ENCODE data around the gene RBMS1.
"Not testable (repeated sequence)": the region's sequence is repeated elsewhere in the genome, so short reads cannot be mapped to it uniquely, and the experiment has no call there.

The RBMS1 gene

DNA sequence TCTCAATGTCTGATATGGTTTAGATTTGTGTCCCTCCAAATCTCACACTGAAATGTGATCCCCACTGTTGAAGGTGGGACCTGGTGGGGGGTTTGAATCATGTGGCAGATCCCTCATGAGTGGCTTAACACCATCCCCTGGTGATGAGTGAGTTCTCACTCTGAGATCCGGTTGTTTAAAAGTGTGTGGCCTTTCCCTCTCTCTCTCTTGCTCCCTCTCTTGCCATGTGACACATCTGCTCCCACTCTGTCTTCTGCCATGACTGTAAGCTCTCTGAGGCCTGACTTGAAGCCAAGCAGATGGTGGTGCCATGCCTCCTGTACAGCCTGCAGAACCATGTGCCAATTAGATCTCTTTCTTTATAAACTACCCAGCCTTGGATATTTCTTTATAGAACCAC, 108.8 kb downstream of the RBMS1 start:
- DNase-seq (ENCODE audit: low read depth in 2 of 2), result no peak

DNA sequence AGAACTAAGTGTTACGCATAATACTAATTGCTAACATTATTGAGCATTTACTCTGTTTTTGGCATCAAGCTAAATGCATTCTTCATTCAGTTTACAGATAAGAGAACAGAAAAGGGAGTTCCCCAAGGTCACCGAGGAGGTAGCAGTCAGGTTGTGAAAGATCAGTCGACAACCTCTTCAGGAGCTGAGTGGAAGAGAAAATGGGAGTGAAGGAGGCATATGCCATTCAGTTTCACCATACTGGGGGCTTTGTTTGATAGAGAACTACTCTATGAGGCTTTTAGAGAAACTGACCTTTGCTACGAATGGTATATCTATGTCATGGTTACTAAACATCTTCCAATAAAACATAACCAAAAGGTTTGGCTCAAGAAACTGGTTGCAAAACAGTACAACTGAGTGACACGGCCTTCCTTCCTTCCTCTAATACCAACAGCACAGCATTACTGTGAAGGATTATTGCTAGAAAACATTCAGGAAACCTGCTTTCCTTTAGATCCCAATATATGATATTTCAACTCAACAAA, 112.1 kb downstream of the RBMS1 start:
- no peak for DNase-seq (ENCODE audit: low read depth in 2 of 2)

DNA sequence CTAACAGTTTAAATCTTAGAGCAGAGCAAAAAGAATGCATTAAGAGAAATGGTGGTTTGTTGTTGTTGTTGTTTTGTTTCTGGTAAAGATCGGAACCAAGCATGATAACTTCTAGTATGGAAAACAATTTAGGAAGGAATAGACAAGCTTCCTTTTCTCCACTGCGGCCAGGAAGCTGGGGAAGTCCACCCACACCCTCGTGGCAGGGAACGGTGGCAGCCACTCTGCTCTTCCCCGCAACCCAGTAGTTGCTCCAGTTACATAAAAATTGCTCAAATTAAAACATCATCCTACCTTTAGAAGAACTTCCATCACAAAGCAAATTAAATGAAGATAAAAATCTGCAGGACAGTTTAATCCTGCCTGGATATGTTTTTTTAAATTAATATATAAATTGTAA, 113.0 kb downstream of the RBMS1 start:
- DNase-seq (ENCODE audit: low read depth in 2 of 2), result no peak

- no peak for DNase-seq (ENCODE audit: low read depth in 2 of 2)
Observed at GRCh38 chr2:160380000-160380570, 113.5 kb downstream of the RBMS1 start.

DNA sequence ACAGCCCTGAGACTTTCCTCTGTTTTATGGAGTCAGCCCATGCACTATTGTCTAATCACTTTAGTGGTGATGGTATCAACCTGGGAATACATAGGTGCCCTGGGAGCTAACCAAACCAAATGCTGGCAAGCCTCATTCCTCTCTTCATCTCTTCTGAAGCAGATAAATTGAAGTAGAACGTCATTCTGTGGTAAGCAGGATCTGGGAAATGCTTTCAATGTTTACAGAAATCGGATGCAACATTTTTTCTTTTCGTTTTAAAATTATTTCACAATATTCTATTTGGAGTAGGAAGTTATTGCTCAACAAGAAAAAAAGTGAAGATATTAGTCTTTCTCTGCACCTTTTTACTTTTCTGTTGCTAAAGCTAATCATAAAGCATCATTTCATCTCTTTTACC, 114.2 kb downstream of the RBMS1 start:
- no peak for DNase-seq (ENCODE audit: low read depth in 2 of 2)

GRCh38 chr2:160377204-160377995, 116.2 kb downstream of the RBMS1 start:
- no peak for DNase-seq (ENCODE audit: low read depth in 2 of 2)

DNA sequence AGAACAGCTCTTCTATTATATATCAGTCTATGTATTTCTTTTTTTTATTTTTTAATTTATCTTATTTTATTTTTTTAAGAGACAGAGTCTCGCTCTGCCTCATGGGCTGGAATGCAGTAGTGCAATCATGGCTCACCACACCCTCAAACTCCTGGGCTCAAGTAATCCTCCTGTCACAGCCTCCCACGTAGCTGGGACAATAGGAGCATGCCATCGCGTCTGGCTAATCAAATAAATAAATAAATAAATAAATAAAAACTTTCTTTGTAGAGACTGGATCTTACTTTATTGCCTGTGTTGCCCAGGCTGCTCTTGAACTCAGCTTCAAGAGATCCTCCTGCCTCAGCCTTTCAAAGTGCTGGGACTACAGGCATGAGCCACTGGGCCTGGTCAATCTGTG, 117.0 kb downstream of the RBMS1 start:
- DNase-seq (ENCODE audit: low read depth in 2 of 2), result no peak

GRCh38 chr2:160375802-160376469, 117.7 kb downstream of the RBMS1 start:
- DNase-seq (ENCODE audit: low read depth in 2 of 2), result no peak

- DNase-seq (ENCODE audit: low read depth in 2 of 2), result no peak
Observed at GRCh38 chr2:160375037-160375436, 118.6 kb downstream of the RBMS1 start.

DNA sequence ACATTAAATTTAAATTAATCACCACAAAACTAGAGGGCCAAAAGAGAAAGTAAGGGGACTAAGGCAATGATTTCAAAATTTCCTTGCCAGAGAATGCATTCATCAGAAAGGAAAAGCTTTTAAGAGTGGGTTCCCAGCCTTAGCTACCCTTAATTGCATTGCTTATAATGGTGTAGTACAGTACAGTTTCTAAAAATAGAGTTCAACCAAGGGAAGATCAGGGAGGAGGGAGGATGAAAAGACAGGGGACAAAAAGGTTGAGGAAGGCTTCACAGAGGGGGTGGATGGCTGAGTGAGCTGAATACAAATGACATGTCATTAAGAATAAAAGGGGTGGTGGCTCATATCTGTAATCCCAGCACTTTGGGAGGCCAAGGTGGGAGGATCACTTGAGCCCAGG, 119.9 kb downstream of the RBMS1 start:
- no peak for DNase-seq (ENCODE audit: low read depth in 2 of 2)

DNA sequence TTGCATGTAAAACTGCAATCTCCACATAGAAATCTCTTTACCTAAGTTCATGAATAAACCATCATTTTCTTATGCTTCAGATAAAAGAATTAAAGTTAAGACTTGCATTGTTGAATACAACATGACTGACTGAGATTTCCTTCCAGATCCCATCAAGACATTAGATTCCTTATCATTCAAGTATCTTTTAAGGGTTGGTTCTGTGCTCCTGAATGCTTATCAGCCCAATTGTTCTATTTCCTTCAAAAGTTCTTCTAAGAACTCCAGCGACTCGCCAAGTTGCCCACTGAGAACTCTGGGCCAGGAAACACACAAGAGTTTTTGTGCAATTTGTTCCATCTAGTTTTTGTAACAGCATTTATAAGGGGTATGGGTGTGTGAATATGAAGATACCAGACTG, 120.3 kb downstream of the RBMS1 start:
- DNase-seq (ENCODE audit: low read depth in 2 of 2), result no peak

DNA sequence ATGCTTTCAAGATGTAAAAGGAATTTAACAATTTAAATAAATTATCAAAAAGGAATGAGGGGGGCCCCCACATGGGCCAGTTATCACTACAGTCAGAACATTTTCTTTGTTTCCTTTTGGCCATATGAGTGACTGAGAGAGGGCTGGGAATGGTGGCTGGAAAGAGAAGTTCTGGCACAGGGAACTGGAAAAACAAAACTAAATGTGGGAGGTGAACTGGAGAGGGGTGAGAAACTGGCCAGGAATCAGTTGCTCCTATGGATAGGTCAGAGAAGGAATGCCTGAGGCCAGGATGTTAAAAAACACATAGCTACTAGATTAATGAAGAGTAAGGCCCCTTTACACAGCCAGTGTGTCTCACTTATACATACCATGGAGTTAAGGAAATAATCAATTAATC, 121.0 kb downstream of the RBMS1 start:
- DNase-seq (ENCODE audit: low read depth in 2 of 2), result no peak

- no peak for DNase-seq (ENCODE audit: low read depth in 2 of 2)
Observed at GRCh38 chr2:160372010-160372356, 121.6 kb downstream of the RBMS1 start.

DNA sequence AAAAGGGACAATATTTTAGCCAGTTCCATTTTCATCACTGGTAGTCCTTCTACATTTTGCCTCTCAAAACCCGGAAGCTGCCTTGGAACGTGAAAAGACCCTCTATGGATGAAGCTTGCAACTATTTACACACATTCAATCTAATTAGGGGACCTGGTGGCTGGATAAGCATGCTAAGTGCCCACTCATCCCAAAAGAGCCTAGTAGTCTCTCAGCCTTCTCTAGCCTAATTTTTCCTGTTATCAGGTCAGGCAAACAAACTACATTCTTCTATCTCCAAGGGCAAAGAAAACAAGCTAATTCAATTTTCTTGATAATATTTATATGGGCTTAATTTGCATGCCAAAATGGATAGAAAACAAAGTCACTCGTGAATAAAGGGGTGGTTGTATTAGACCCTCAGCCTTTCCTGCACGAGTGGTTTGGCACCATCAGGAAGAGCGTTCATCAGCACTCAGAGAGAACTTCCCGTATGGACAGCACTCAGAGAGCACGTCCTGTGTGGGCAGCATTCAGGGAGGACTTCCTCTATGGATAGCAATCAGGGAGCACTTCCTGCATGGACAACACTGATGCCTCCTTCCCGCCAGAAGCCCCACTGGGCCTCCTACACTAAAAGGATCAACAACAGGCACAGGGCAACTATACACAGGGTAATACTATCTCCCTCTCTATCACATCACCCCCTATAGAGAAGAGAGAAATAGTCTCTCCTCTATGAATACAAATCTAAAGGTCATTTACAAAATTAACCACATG, 122.2 kb downstream of the RBMS1 start:
- DNase-seq (ENCODE audit: low read depth in 2 of 2), result no peak

DNA sequence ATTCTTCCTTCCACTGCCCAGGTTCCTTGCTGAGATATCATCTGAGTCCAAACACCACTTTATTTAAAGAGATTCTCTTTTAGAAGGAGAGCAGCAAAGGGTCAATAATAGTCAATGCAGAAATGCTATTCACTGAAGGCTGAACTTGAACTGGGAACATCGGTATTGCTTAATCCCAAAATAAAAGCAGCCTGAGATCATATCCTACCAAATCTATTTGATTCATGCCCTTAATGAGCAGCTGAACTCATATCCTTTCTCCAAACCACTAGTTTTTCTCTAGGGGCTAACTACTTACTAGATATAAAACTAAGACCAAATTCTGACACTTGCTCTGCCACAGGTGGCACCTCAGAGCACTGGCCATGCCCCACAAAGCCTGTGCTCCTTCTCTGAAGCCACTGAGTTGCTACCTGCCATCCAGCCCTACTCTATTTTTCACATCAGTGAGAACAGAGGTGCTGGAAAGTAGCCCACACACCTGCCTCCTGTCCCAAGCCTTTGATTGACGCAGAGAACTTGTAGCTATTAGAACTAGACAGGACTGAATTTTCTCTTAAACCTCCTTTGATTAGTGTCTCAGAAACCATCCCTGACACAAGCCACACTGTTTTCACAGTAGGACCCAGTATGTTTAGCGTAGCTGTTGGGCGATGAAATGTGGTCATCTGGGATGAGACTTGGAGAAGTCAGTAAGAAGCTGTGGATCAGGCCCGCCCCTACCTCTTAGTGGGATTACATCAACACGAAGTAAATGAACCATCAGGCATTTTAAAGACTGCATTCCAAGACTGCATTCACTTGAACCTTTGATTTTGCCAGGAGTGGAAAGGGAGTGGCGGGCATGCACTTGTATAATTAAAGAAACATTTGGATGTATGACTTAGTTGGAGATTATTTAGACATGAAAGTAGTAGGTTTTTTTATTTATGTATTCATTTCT, 124.3 kb downstream of the RBMS1 start:
- DNase-seq (ENCODE audit: low read depth in 2 of 2), result no peak

DNA sequence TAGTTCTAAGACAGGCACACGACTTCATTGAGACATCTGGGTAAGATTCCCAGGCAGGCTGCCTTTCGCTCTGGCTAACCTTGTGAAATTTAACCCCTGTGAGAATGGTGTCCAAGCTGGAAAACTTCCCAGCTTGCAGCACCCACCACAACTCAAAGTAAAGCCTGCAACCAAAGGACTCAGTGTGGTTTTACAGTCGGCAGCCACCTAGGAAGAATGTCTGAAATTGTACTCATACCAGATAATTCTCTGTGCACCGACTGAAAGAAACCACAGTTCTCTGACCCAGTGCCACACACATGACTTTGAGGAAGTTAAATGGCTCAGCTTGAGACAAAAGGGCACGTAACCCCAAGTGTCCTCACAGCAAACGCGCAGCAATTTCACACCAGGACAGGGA, 125.7 kb downstream of the RBMS1 start:
- no peak for DNase-seq (ENCODE audit: low read depth in 2 of 2)

GRCh38 chr2:160367139-160367538, 126.5 kb downstream of the RBMS1 start:
- not testable (repeated sequence) for DNase-seq (ENCODE audit: low read depth in 2 of 2)

DNA sequence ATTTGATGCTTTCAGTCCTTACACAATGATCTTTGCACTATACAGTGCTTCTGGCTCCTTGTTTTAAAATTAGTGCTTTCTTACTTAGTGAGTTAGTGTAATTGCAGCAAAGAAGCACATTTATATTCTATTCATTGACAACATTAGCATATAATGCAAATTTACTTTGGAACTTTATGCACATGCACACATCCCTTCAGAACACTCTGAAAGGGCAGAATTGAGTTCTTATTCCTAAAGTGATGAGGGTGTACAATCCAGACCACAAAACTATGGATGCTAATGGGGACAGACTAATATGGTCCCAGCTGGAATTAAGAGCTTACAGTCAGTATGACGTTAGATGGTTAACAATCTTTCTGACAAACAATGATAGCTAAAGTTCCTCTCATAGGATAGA, 127.1 kb downstream of the RBMS1 start:
- DNase-seq (ENCODE audit: low read depth in 2 of 2), result no peak

GRCh38 chr2:160365716-160366367, 127.8 kb downstream of the RBMS1 start:
- no peak for DNase-seq (ENCODE audit: low read depth in 2 of 2)

DNA sequence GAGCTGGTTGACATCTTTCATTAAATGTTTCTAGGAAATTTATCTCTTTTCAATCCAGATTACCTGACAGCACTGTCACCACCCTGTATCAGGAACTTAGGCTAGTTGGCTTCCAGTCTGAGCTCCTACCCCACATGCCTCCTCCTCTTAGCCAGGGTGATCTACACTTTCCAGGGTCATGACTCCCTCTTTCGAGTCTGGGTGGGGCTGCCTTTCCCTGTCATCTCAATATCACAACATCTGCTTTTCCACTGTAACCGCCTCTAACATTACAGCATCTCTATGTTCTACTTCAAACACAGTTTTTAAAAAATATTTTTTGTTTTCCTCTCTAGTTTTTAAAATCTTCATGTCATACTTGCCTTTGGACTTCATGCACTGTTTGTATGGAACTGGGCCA, 129.2 kb downstream of the RBMS1 start:
- no peak for DNase-seq (ENCODE audit: low read depth in 2 of 2)

DNA sequence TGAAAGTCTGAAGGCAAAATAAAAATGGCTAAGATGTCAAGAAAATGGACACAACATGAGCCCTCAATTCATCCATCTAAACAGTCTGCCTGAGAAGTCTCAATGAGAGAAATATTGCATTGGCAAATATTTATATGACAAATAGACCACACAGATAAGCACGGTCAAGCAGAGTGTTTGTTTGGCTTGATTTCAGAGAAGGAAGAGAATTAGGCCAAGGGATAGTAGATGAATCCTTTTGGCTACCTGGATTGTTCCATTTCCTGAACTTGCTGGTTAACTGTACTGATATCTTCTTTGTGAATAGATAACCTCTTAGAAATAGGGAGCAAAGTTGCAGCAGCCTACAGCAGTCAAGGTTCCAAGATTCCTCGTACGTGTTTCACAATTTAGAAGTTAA, 129.6 kb downstream of the RBMS1 start:
- no peak for DNase-seq (ENCODE audit: low read depth in 2 of 2)
